H1 (cell line): ENCODE data around the gene ACACB. TPM values are rescaled to one million over a fixed set of nuclear protein-coding genes. Genes with fewer than 3 reads are reported as not detected.

ENCODE experiments used
- CTCF ChIA-PET: fragments of 300-600 bp; sonication (Branson Sonifier 250); formaldehyde crosslinking; loops from one replicate; lab custom pipeline; 2021; ENCODE audit not compliant: partially characterized antibody; lab: Charles Lee
- POLR2A ChIA-PET: fragments of 300-600 bp; sonication (Branson Sonifier 250); formaldehyde crosslinking; loops from one replicate; lab custom pipeline; 2021; ENCODE audit warnings: inconsistent platforms; ENCODE audit not compliant: partially characterized antibody; lab: Charles Lee
- DNase-seq, 2 experiments: peaks; one replicate each; pipeline versions ENCODE4 v3.0.0 to v3.0.0-alpha.2; 2010 to 2022; ENCODE audit warnings: low spot score in 2 of 2, low read depth in 1 of 2, mixed read lengths in 1 of 2
- FAIRE-seq: peaks from 2 replicates; lab custom pipeline; 2011; peaks lifted over from hg19 to GRCh38; lab: Jason Lieb, UNC
- H2AFZ ChIP-seq: 2 replicates; pipeline ENCODE4 v1.8.1; 2012; ENCODE audit warnings: low read length, inconsistent platforms
- H2AK5ac ChIP-seq: 2 replicates; pipeline ENCODE4 v1.6.1; 2013; ENCODE audit warnings: low read depth, low read length
- H2BK120ac ChIP-seq: replicated peaks from 2 replicates; pipeline ENCODE3; 2013; ENCODE audit warnings: low read depth, low read length, inconsistent platforms
- H2BK12ac ChIP-seq: 2 replicates; pipeline ENCODE4 v1.6.1; 2013; ENCODE audit warnings: low read depth, low read length
- H2BK15ac ChIP-seq: 2 replicates; pipeline ENCODE4 v1.6.1; 2013; ENCODE audit warnings: low read length
- H2BK20ac ChIP-seq: 2 replicates; pipeline ENCODE4 v1.6.1; 2013; ENCODE audit warnings: low read length
- H2BK5ac ChIP-seq: 2 replicates; pipeline ENCODE4 v1.6.1; 2013; ENCODE audit warnings: low read depth, low read length
- H3K14ac ChIP-seq: 2 replicates; pipeline ENCODE4 v1.6.1; 2013; ENCODE audit warnings: inconsistent platforms; ENCODE audit not compliant: insufficient read length
- H3K18ac ChIP-seq: 2 replicates; pipeline ENCODE4 v1.6.1; 2013; ENCODE audit warnings: low read length; ENCODE audit errors: extremely low read depth
- H3K23ac ChIP-seq: 2 replicates; pipeline ENCODE4 v1.6.1; 2013; ENCODE audit warnings: inconsistent platforms; ENCODE audit not compliant: insufficient read length
- H3K23me2 ChIP-seq: 2 replicates; pipeline ENCODE4 v1.6.1; 2013; ENCODE audit warnings: low read depth, low read length
- H3K27ac ChIP-seq: 2 replicates; pipeline ENCODE4 v1.6.1; 2011; ENCODE audit warnings: low read depth, low read length, inconsistent platforms
- H3K27me3 ChIP-seq, 4 experiments: replicated peaks in 1 of 4; 1 replicate in 1 of 4; 2 replicates in 3 of 4; pipeline versions ENCODE4 v1.6.1 to v1.8.1; 2011 to 2013; ENCODE audit warnings: low read length in 3 of 4, mild to moderate bottlenecking in 3 of 4, inconsistent platforms in 2 of 4, mixed read lengths in 2 of 4, moderate library complexity in 1 of 4; ENCODE audit not compliant: control insufficient read depth in 3 of 4, insufficient read depth in 3 of 4; ENCODE audit errors: extremely low read depth in 1 of 4
- H3K36me3 ChIP-seq, 4 experiments: 2 replicates each; pipeline versions ENCODE4 v1.6.1 to v1.8.1; 2011 to 2013; ENCODE audit warnings: mild to moderate bottlenecking in 4 of 4, low read length in 3 of 4, moderate library complexity in 2 of 4, control low read depth in 1 of 4, inconsistent platforms in 1 of 4; ENCODE audit not compliant: insufficient read depth in 4 of 4, control insufficient read depth in 2 of 4
- H3K4ac ChIP-seq: replicated peaks from 2 replicates; pipeline ENCODE3; 2013; ENCODE audit warnings: low read length, low read depth, mixed read lengths, inconsistent platforms; ENCODE audit not compliant: insufficient read length
- H3K4me1 ChIP-seq, 4 experiments: replicated peaks in 1 of 4; 1 replicate in 1 of 4; 2 replicates in 3 of 4; pipeline versions ENCODE4 v1.6.1 to v1.8.1; 2011 to 2013; ENCODE audit warnings: low read length in 3 of 4, inconsistent platforms in 2 of 4, mixed read lengths in 1 of 4; ENCODE audit not compliant: insufficient read depth in 4 of 4, control insufficient read depth in 3 of 4
- H3K4me2 ChIP-seq, 2 experiments: 2 replicates each; pipeline versions ENCODE4 v1.6.1 to v1.8.1; 2011 to 2013; ENCODE audit warnings: low read depth in 2 of 2, low read length in 2 of 2, control low read depth in 1 of 2, inconsistent platforms in 1 of 2, mild to moderate bottlenecking in 1 of 2; ENCODE audit not compliant: insufficient read depth in 1 of 2
- H3K4me3 ChIP-seq, 4 experiments: fragments of 200-600, 300-600 bp in 1 of 4; sonication (generic), shearing (Covaris generic), sonication (Bioruptor Twin) in 1 of 4; 2 replicates each; pipeline versions ENCODE4 v1.5.1 to v1.8.1; 2011 to 2016; ENCODE audit warnings: low read length in 4 of 4, low read depth in 3 of 4, control low read depth in 2 of 4, inconsistent platforms in 2 of 4, mild to moderate bottlenecking in 2 of 4, mixed read lengths in 1 of 4, moderate library complexity in 1 of 4; ENCODE audit not compliant: insufficient read depth in 2 of 4; ENCODE audit errors: extremely low read depth in 1 of 4
- H3K56ac ChIP-seq: replicated peaks from 2 replicates; pipeline ENCODE3; 2013; ENCODE audit warnings: low read depth, mild to moderate bottlenecking, mixed read lengths, low read length, inconsistent platforms; ENCODE audit not compliant: insufficient read length
- H3K79me1 ChIP-seq: 2 replicates; pipeline ENCODE4 v1.6.1; 2013; ENCODE audit warnings: low read depth, low read length, control low read depth
- H3K79me2 ChIP-seq, 2 experiments: 2 replicates each; pipeline versions ENCODE4 v1.6.1 to v1.8.1; 2012 to 2013; ENCODE audit warnings: low read length in 2 of 2, mild to moderate bottlenecking in 2 of 2, inconsistent platforms in 1 of 2; ENCODE audit not compliant: insufficient read depth in 2 of 2, control insufficient read depth in 1 of 2
- H3K9ac ChIP-seq, 4 experiments: replicated peaks in 1 of 4; 1 replicate in 1 of 4; 2 replicates in 3 of 4; pipeline versions ENCODE4 v1.6.1 to v1.8.1; 2011 to 2013; ENCODE audit warnings: low read depth in 3 of 4, low read length in 3 of 4, control low read depth in 2 of 4, mild to moderate bottlenecking in 2 of 4, moderate library complexity in 2 of 4, inconsistent platforms in 1 of 4; ENCODE audit errors: extremely low read depth in 1 of 4
- H3K9me3 ChIP-seq, 2 experiments: 2 replicates each; pipeline versions ENCODE4 v1.6.1 to v1.8.1; 2012 to 2013; ENCODE audit warnings: mild to moderate bottlenecking in 2 of 2, moderate library complexity in 2 of 2, control low read depth in 1 of 2, inconsistent platforms in 1 of 2, low read depth in 1 of 2, low read length in 1 of 2, mixed read lengths in 1 of 2; ENCODE audit not compliant: insufficient read depth in 2 of 2
- H4K20me1 ChIP-seq, 2 experiments: replicated peaks in 1 of 2; 2 replicates each; pipeline versions ENCODE3 to v1.8.1; 2011 to 2013; ENCODE audit warnings: inconsistent platforms in 2 of 2, low read length in 2 of 2, mild to moderate bottlenecking in 1 of 2; ENCODE audit not compliant: insufficient read depth in 2 of 2, control insufficient read depth in 1 of 2
- H4K5ac ChIP-seq: 2 replicates; pipeline ENCODE4 v1.6.1; 2013; ENCODE audit warnings: low read length, low read depth, mixed read lengths, inconsistent platforms; ENCODE audit not compliant: insufficient read length
- H4K8ac ChIP-seq: 2 replicates; pipeline ENCODE4 v1.8.0; 2013; ENCODE audit warnings: mild to moderate bottlenecking, moderate library complexity, low read length, inconsistent platforms; ENCODE audit not compliant: insufficient read depth; ENCODE audit errors: extremely low read depth
- H4K91ac ChIP-seq: replicated peaks from 2 replicates; pipeline ENCODE3; 2013; ENCODE audit warnings: low read length, mixed read lengths, inconsistent platforms; ENCODE audit not compliant: insufficient read length
- EP300 ChIP-seq, 2 experiments: IDR thresholded peaks; 1 replicate in 1 of 2; 2 replicates in 1 of 2; pipeline ENCODE4 v1.6.1; 2011 to 2012; ENCODE audit warnings: low read depth in 2 of 2, low read length in 2 of 2, mild to moderate bottlenecking in 2 of 2, borderline replicate concordance in 1 of 2, inconsistent platforms in 1 of 2, moderate library complexity in 1 of 2
- GTF2F1 ChIP-seq: IDR thresholded peaks from 2 replicates; pipeline ENCODE4 v1.6.1; 2012; ENCODE audit warnings: low read depth, low read length, improper control_type of control experiment, borderline replicate concordance
- HDAC6 ChIP-seq: IDR thresholded peaks from one replicate; pipeline ENCODE4 v1.7.1; 2012; ENCODE audit warnings: low read depth, mild to moderate bottlenecking, inconsistent platforms, low read length, moderate library complexity
- JUND ChIP-seq: IDR thresholded peaks from 2 replicates; pipeline ENCODE4 v1.6.1; 2011; ENCODE audit warnings: mild to moderate bottlenecking, improper control_type of control experiment, low read length
- POLR2AphosphoS5 ChIP-seq: IDR thresholded peaks from 2 replicates; pipeline ENCODE4 v1.6.1; 2011; ENCODE audit warnings: low read depth, low read length
- RXRA ChIP-seq: IDR thresholded peaks from 2 replicates; pipeline ENCODE4 v1.6.1; 2011; ENCODE audit warnings: low read depth, mild to moderate bottlenecking, low read length, moderate library complexity; ENCODE audit not compliant: insufficient read depth
- TBP ChIP-seq: IDR thresholded peaks from 2 replicates; pipeline ENCODE4 v1.6.1; 2011; ENCODE audit warnings: low read depth, low read length, improper control_type of control experiment
- YY1 ChIP-seq: IDR thresholded peaks from 2 replicates; pipeline ENCODE4 v1.6.1; 2011; ENCODE audit warnings: low read depth, mild to moderate bottlenecking, low read length
- ZNF274 ChIP-seq: IDR thresholded peaks from 2 replicates; pipeline ENCODE4 v1.7.0; 2012; ENCODE audit warnings: low read length, borderline replicate concordance; ENCODE audit errors: extremely low read depth
- WGBS, 2 experiments: shearing (Covaris generic) in 1 of 2; methylation state at CpG; one replicate each; pipeline versions ENCODE4 v1.1.6 to v1.1.7; 2013 to 2015; ENCODE audit warnings: low lambda C conversion rate in 2 of 2, mixed read lengths in 2 of 2, inconsistent platforms in 1 of 2, low coverage in 1 of 2, missing lambda C conversion rate in 1 of 2; ENCODE audit not compliant: insufficient replicate concordance in 2 of 2, insufficient coverage in 1 of 2, insufficient read length in 1 of 2; ENCODE audit errors: extremely low coverage in 1 of 2, missing lambda C conversion rate in 1 of 2; 5-methylcytosine and 5-hydroxymethylcytosine counted together
- polyA plus RNA-seq, 7 experiments: library from polyadenylated mRNA; depleted of rRNA in 3 of 7; stranded (reverse) in 5 of 7; unstranded in 2 of 7; fragments of >200 nt in 5 of 7; fragments of 200-250 nt in 2 of 7; gene quantifications; 1 replicate in 5 of 7; 2 replicates in 1 of 7; 4 replicates in 1 of 7; pipeline versions ENCODE4 v1.2.1 to v1.2.3, GENCODE V29; 2011 to 2013; ENCODE audit warnings: missing spikeins in 2 of 7, mixed read lengths in 2 of 7
- total RNA-seq: library from RNA; stranded (reverse); fragmentation: NEBNext Ultra II Directional; extraction: Animal tissue kit (Norgen Biotek cat#: 25700); gene quantifications from 2 replicates; pipeline ENCODE4 v1.2.1, GENCODE V29; 2021

The ACACB gene
- total and polyA plus RNA-seq, 2 of the 8 experiments (the other 6 are each of a cell fraction or from before 2014, with no cell fraction given): 5.8 to 15.3 TPM

DNA sequence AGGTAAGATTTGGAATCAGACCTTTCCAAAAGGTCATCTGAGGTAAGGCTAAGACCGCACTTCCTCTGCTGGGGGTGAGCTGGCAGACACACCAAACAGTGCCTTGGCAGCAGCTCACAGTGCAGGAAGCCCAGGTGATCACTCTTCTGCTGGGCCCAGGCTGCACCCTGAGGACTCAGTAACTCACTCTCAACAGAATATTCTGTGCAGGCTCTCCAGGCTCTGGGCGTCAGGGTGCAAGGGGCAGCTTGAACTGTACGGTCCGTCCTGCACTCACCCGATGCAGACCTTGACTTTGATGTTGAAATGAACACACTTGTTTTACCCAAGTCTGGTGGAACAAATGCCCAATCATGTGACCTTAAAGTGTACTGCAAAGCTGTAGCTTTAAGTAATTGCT lies 29.1 kb upstream of the ACACB start:
- no peaks in the 10 kb centered on the region; a peak in 1 of 4 replicates for H3K79me2 ChIP-seq
- POLR2A ChIA-PET: interaction anchor here (1.0 to 1.3 kb wide), 3 partner anchors 9 to 11 kb away, joined by 3 to 4 read pairs (median 3); partner anchors contain the start of gene UNG
- no peak for TF ChIP-seq TBP
- TF ChIP-seq HDAC6: no peak
- TF ChIP-seq RXRA: no peak
- no peak for TF ChIP-seq ZNF274
- no peak for TF ChIP-seq YY1
- no peak for TF ChIP-seq GTF2F1
- no peak for TF ChIP-seq EP300 (IDR thresholded peaks at IDR 0.05; ENCODE audit: borderline replicate concordance in 1 of 2, low read depth in 2 of 2, low read length in 2 of 2)
- TF ChIP-seq JUND: no peak
- TF ChIP-seq POLR2AphosphoS5: no peak

More for the DNA sequence above, 29.1 kb upstream of the ACACB start:
- H3K27ac ChIP-seq: no peak overlapping the region
- H3K4ac ChIP-seq: no peak overlapping the region
- no peaks in the 10 kb centered on the region for H3K23me2 ChIP-seq
- H3K9me3 ChIP-seq: no peaks in the 10 kb centered on the region
- H3K4me1 ChIP-seq: no peaks in the 10 kb centered on the region
- H2BK120ac ChIP-seq: no peak overlapping the region
- no peak overlapping the region for H3K23ac ChIP-seq
- no peak overlapping the region for H3K9ac ChIP-seq
- H3K36me3 ChIP-seq: peaks cover 0 to 19% (median 4%) of the 10 kb centered on the region in 4 experiments; a peak in 7 of 8 replicates
- no peak overlapping the region for H3K14ac ChIP-seq
- H4K20me1 ChIP-seq: peaks cover 0 to 1% of the 10 kb centered on the region in 2 experiments
- H3K4me2 ChIP-seq: no peak overlapping the region
- no peak overlapping the region for H3K18ac ChIP-seq
- no peak overlapping the region for H2BK5ac ChIP-seq
- no peak overlapping the region for H4K91ac ChIP-seq
- H2AFZ ChIP-seq: no peak overlapping the region
- no peak overlapping the region for H2BK15ac ChIP-seq
- H2AK5ac ChIP-seq: no peak overlapping the region
- H4K8ac ChIP-seq: no peak overlapping the region
- DNase-seq (no peak), FAIRE-seq (no peak)
- CTCF ChIA-PET: interaction anchor here (1.5 kb wide), 1 partner anchor 8 kb away, joined by 5 read pairs; no protein-coding TSS in a partner anchor
- no peak overlapping the region for H4K5ac ChIP-seq
- WGBS, 2 experiments: 95% methylated on average over 5 of the region's 5 CpGs; no CpG with 5 or more reads in 1 of the 2 experiments
- no peaks in the 10 kb centered on the region; a peak in 1 of 7 replicates for H3K27me3 ChIP-seq
- no peak overlapping the region for H3K56ac ChIP-seq
- no peak overlapping the region for H2BK20ac ChIP-seq
- no peak overlapping the region for H3K4me3 ChIP-seq
- H2BK12ac ChIP-seq: no peak overlapping the region
- no peaks in the 10 kb centered on the region for H3K79me1 ChIP-seq
